GM19043 (cell line): Measurements from ENCODE around the gene CHST11.

Source experiments
- ATAC-seq: cut with Tn5 transposase; IDR thresholded peaks from one replicate; pipeline ENCODE4 v1.9.1; 2021; ENCODE audit warnings: low read depth; ENCODE audit not compliant: unreplicated experiment

CHST11 gene

DNA sequence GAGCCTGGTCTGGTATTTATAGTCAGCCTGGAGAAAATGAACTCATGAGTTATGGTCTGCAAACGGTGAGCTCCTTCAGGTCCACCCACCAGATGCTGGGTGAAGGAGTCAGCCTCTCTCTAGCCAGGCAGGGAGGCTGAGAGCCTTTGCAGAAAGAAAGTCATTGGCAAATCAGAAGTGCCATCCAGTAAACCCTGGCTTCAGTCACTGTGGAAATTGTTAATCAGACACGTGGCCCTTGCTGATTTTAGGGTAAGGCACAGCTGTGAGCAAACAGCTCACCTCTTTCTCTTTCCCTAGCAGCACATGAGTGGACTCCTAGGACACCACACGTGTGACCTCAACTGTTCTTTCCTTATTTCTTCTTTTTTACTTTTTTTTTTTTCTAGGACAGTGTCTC is 44.9 kb downstream of the CHST11 start:
- ATAC-seq, result no peak

DNA sequence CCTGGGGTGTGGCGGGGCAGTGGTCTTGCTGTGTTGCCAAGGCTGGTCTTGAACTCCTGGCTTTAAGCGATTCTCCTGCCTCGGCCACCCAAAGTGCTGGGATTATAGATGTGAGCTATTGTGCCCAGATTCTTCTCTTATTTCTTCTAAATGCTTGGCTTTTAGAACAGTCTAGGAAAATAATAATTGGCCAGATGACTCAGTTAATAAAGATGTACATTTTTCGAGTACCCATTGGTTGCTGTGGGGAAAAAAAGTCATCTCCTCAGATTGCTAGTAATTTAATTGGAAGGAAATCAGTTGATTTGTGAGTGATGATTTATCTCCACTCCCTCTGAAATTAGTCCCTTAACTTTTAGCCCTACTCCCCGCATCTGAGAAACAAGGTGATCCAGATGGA is 45.5 kb downstream of the CHST11 start:
- ATAC-seq, result no peak

DNA sequence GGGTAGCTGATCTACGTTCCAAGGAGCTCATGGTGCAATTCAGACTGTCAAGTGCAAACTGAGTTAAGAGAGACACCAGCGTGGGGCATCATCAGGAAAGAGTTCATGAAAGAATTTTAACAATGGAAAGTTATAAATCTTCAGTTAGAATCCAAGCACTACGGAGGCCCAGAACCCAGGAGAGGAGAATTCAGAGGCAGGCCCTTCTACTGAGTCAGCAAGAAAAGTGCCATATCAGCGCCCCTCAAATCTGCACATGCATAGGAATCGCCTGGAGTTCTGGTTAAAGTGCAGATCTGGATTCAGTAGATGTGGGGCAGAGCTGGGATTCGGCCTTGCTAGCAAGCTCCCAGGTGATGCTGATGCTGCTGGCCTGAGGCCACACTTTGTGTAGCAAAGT is 45.9 kb downstream of the CHST11 start:
- no peak for ATAC-seq

DNA sequence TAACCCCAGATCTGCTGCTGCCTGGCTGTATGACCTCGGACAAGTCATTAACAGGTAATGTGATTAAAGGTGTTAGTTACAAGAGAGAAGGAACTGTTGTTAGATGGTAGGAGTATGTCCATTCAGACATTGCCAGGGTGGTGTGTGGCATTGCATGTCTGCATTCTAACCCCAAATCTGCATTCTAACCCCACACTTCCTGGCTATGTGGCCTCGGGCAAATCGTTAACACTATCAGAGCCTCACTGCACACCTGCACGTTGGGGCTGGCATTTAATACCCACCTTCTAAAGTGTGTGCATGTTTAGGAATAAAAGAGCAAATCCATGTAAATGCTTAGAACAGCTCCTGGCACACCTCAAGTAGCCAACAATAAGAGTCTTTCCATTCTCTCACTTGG is 46.4 kb downstream of the CHST11 start:
- no peak for ATAC-seq

DNA sequence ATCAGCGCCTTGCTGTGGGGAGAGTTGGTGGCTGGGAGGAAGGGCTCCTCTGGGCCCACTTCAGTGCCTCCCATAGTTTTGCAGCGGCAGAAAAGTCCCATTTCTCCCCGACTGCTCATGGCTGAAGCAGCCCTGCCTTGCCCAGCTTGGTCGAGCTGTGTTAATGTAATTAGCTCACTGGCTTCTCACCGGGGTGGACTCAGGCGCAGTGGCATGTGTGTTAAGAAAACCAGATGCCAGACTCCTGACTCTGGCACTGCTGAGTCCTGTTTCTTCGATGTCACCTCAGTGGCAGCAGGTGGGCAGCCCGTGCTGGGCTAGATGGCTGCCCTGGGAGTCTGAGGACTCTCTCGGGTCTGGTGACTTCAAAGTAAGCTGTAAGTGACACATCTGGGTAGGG is 47.4 kb downstream of the CHST11 start:
- ATAC-seq, result no peak

DNA sequence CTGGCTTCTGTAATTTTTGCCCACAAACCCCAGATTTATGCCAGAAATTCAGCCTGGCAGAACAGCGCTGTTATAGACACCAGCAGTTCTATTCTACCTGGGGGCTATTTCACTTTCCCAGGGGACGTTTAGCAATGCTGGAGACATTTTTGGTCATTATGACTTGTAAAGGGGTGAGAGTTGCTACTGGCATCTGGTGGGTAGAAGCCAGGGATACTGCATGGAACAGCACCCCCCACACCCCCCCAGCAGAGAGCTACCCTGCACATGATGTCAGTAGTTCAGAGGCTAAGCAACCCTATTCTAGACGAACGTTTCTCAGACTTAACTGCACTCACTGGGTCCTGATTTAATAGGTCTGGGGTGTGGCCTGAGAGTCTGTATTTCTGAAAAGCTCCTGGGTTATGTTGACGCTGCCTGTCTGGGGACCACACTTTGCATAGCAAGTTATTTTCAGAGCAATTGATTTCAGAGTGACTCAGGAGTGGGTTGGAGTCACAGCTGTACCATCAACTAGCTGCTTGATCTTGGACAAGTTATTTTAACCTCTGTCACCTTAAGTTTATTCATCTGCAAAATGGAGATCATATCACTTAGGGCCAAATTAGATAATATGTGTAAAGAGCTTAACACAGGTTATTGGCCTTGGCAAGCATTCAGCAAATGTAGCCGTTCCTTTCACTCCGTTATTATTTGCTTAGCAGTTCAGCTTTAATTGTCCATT is 48.5 kb downstream of the CHST11 start:
- ATAC-seq, result peak; percentile 93

DNA sequence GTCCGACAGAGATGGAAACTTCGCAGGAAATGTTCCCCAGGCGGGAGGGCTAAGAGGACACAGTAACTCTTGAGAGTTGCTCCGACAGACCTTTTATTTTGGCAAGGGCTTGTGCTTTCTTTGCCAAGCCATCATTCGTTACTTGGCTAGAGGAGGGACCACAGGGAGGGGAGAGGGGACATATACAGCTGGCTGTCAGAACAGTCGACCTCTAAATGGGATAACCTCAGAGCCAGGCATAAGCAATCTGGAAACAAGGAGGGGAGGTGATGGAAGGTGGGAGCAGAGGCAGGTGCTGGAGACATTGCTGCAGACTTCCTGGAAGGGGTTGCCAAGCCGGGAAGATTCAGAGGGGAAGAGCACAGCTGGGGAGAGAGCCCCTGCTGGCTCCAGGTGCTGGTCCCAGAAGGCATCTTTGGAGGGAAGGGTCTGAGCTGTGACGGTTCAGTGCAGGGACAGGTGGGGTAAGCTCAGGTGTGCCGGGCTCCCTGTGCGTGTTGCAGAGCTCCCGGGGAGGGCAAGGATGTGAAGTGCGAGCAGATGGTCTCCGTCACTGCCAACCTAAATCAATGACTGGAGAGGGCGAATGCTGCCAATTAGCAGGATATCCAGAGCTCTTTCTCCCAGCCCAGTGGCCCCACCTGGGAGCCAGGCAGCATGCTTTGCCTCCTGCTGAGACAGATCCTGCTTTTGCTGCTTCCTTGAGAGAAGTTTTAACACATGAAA is 50.1 kb downstream of the CHST11 start:
- no peak for ATAC-seq

DNA sequence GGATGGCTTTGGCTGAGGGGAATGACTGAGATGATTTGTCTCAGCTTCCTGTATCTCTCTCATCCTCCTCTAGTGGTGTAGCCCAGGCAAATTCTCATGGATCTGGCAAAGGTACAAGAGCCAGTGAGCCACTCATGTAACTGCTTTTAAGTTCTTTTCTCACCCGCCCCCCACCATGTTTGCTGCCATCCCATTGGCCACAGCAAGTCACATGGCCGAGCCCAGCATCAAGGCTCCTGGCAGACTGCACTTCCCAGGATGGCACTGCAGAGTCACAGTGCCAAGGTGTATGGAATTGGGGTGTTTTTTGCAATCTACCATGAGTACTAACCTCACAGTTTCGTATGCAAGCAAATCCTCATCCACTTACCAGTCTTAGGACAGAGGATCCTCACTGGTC is 50.9 kb downstream of the CHST11 start:
- no peak for ATAC-seq

DNA sequence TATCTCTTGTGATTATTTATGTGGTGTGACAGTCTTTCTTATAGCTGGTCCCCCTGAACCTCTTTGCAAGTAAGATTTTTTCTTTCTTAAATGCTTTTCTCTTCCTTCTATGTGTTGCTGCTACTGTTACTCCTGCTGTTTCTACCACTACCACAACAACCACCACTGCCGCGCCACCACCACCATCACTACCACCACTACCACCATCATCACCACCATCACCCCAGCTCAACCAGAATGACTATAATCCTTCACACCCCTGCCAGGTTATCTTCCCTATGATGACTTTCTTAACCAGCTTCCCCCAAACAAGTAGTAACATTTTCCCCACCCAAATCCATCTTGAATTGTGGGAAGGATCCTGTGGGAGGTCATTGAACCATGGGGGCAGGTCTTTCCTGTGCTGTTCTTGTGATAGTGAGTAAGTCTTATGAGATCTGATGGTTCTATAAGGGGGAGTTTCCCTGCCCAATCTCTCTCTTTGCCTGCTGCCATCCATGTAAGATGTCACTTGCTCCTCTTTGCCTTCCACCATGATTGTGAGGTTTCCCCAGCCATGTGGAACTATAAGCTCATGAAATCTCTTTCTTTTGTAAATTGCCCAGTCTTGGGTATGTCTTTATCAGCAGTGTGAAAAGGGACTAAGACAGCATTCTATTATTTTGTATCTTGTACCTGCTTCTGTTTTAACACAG is 52.2 kb downstream of the CHST11 start:
- ATAC-seq, result no peak

DNA sequence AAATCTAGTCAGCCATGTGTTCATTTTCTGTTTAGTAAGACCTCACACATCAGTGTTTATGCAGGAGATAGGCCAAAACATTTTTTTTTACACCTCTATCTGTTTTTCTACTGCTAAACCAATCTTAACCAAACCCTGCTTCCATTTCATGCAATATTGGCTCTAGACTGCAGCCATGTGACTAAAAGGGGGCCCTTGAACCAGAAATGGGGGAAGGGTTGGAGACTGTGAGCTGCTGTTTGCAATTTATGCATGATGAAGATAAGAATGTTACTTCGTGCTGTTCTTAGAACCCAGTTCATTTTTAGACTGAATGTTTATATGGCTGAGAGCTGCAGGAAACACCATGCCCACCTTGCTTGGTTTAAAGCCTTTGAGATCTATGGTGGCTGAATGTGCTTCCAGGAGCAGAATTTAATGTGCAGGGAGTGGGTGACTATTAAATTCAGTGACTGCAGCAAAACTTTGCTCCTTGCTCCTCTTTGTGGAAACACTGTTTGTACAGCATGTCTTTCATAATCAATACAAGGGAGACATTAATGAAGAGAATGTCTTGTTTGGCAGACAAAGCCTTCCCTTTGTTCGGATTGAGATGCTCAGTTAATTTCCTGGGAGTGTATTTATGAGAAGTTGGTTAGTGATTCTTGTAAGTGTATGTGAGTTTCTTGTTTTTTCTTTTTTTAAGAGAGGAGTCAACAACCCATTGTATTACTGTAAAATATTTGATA is 53.6 kb downstream of the CHST11 start:
- no peak for ATAC-seq

DNA sequence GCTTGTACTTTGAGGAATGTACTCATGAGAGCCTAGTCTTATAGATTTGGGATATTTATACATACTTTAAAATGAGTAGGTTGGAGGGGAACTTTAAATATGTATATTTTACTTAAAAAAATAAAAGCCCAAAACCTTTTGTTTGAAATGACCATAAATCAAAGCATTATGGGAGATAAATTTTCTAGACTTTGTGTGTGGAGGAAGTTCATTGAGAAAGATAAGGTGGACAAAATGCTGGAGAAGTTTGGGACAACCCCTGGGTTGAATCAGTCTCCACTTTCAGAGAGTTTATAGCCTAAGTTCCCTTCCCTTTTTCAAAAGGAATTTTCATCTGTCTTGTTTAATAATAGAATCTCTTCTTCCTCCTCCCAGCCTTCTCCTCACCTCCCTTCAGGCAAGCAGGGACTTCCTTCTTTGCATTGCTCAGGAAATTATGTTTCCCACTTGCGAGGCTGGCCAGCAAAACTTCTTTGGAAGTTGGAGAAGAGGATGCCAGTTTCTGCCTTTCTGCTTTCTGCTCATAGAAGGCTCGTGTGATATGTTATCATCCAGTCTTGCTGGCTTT is 54.2 kb downstream of the CHST11 start:
- no peak for ATAC-seq

DNA sequence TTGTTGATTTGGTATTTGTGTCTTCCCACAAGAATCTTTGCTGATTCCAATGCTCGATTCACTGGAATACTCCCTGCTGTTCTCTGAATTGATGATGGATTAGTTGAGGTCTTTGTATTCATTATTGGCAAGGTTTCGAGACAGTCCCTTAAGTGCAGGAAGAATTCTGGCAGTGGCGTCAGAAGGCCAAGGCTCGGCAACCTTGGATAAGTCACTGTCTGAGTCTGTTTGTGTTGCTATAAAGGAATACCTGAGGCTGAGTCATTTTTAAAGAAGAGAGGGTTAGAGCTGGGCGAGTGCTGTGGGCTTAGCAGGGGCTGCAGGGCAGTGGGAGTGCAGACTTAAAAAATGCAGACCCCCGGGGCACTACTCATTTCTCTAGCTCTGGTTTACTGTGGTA is 56.9 kb downstream of the CHST11 start:
- ATAC-seq, result no peak

DNA sequence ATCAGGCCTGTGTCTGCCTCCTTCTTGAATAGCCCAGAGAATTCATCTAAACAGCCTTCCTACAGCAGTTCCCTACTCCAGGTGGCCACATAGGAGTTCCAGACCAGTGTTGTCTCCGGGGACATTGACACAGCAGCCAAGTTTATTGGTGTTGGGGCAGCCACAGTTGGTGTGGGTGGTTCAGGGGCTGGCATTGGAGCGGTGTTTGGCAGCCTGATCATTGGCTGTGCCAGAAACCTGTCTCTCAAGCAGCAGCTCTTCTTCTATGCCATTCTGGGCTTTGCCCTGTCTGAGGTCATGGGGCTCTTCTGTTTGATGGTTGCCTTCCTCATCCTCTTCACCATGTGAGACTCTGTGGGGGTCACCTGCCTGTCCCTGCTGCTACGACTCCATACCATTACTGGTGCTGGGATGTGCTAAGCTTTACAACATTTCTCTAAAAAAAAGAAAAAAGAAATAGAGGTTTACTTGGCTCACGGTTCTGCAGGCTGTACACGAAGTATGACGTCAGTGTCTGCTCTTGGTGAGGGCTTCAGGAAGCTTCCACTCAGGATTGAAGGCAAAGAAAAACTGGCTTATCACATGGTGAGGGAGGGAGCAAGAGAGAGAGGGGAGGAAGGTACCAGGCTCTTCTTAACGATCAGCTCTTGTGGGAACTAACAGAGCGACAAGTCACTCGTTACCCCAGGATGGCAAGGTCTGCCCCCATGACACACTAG is 57.5 kb downstream of the CHST11 start:
- no peak for ATAC-seq

DNA sequence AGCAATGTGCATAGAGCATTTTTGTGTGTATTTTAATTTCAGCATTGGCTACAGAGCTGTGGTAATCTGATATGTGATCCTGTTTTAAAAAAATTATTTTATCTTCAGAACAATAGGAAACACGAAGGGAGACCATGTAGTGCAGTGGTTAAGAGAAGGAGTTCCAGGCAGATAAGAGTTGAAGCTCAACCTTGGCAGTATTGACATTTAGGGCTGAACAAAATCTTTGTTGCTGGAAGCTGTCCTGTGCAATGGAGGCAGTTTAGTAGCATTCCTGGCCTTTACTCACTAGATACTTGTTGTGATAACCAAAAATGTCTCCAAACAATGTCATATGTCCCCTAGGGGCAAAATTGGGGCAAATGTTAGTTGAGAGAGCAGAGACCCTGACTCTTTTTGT is 59.2 kb downstream of the CHST11 start:
- no peak for ATAC-seq

DNA sequence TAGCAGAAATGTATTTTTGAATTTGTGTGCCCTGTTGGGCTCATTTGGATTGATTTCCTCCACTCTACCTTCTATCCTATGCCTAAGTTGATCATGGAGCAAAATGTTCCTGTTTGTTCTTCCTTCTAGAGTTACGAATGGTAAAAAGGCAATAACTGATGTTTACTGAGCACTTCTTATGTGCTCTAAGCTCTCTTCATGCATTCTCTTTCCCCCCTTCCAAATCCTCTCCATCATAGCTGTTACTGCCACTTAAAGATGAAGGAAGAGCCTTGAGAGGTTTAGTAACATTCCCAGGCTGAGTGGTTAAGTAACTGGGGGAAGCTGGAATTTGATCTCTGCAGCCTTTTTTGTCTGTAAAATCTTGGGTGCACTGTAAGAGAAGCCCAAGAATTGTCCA is 60.1 kb downstream of the CHST11 start:
- no peak for ATAC-seq

DNA sequence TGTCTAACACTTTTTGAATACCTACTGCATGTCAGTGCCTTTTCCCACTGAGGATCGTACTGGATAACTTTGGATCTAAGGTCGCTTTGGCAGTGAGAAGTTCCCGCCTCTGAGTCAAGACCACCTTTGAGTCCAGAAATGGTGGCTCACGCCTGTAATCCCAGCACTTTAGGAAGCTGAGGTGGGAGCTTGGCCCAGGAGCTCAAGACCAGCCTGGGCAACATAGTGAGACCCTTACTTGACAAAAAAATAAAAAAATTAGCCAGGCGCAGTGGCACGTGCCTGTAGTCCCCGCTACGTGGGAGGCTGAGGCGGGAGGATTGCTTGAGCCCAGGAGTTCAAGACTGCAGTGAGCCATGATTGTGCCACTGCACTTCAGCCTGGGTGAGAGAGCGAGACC is 61.1 kb downstream of the CHST11 start:
- ATAC-seq, result no peak

DNA sequence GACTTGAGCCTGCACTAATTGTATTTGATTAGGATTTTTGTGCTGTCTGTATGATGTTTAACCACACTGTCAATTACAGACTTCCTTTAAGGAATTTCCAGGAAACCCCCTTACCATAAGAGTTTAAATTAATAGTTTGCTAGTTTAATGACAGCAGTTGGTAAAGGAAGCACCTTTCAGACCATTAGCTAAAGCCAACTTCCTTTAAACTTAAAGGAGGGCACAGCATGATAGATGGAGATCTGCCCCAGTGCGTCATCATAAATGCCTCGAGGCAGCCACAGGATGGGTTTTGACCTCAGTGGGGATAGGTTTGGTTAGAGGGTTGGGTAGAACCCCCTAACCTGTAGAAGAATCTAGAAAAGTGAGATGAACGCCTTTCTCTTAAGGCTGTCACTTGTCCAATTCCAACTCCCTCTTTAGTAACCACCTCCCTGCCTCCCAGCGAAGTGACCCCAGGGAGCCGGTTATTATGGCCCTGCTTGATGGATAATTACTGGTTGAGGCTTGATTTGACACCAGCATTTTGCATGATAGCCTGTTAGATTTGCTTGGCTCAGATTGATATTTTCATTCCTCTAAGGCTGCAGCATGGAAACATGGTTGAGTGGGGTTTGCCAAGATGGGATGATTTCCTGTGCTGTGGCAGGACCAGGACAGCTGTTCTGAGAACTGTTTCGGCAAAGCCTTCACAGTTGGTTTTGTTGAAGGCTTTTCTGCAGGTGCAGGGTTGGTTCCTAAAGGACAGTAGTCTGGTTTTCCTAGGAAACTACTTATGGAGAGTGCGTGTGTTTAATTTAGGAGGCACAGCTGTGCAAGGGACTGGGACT is 62.7 kb downstream of the CHST11 start:
- ATAC-seq, result no peak

DNA sequence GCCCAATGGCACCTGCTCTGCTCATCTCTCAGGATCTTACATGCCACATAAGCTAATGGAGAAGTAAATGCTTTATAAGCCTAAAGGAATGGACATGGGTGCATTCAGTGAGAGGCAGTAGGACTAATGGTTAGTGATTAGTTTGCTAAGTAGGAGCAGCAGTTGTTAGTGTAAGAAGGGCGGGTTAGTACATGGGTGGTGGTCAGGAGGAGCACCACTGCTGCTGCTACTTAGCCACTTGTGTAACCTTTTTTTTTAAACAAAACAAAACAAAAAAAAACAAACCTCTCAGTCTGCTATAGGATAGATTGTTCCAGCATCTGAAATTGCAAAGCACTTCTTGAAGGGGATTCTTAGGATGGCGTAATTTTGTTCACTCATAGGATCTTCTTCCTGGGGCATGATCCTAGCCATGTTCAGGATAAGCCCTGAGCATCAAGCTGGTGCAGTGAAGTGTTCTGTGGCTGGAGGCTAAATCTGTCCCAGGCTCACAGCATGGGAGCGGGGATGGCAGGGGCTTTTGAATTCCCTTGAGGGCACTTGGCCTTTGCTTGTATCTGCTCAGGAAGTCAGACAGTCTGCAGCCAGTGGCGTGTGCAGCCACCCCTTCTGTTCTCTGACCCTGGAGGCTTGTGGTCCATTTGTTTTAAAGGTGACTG is 63.6 kb downstream of the CHST11 start:
- peak; percentile 65 for ATAC-seq

DNA sequence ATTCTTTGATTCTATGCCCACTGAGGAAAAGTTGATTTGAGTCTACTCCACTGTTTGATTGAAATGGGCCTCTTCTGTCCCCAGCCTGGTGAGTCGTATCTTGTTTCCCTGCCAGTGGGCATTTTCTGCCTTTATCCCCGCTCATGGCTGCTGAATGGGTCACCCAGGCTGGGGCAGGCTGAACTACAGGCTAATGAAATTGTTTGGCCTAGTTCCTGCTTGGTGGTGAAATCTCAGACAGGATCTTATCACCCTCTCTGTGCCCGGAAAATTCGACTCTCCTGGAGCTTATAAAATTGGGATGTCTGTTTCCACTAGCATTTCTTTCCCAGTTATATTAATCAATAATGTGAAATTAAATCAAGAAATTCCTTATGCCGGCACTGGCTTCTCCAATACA is 65.0 kb downstream of the CHST11 start:
- no peak for ATAC-seq
